A549 (cell line): ENCODE data around the gene PTMS. TPM values are rescaled to one million over a fixed set of nuclear protein-coding genes. Genes with fewer than 3 reads are reported as not detected.

Experiments
- ATAC-seq, 2 experiments: fragments of 200-7000 bp in 1 of 2; fragments of >200 bp in 1 of 2; cut with Nextera tagmentation in 1 of 2; cut with Tn5 transposase in 1 of 2; 3 replicates each; pipeline versions ENCODE4 v1.8.0 to v1.9.1; 2018 to 2020; ENCODE audit warnings: mild to moderate bottlenecking in 1 of 2, moderate library complexity in 1 of 2
- CTCF ChIA-PET: fragments of 300-600 bp; sonication (Branson Sonifier 250); formaldehyde crosslinking; extraction: SDS; loops from one replicate; lab custom pipeline; 2021; ENCODE audit warnings: antibody characterized with exemption, inconsistent platforms; lab: Yijun Ruan, JAX
- POLR2A ChIA-PET: fragments of 350-600 bp; formaldehyde crosslinking; extraction: SDS; loops from one replicate; lab custom pipeline; 2021; ENCODE audit warnings: antibody characterized with exemption, inconsistent platforms; lab: Yijun Ruan, JAX
- DNase-seq, 2 experiments: peaks; one replicate each; pipeline versions ENCODE4 v3.0.0 to v3.0.0-alpha.2; 2011 to 2016; ENCODE audit warnings: low read depth in 1 of 2, low spot score in 1 of 2
- FAIRE-seq: peaks from 2 replicates; lab custom pipeline; 2011; peaks lifted over from hg19 to GRCh38; lab: Jason Lieb, UNC
- H3K27ac ChIP-seq, 2 experiments: fragments of >200 bp; sonication (Bioruptor Twin); formaldehyde crosslinking; 3 replicates each; pipeline ENCODE4 v1.5.1; 2016 to 2017
- H3K4me1 ChIP-seq: fragments of >200 bp; sonication (Bioruptor Twin); formaldehyde crosslinking; 3 replicates; pipeline ENCODE4 v1.6.1; 2016
- H3K4me2 ChIP-seq: fragments of >200 bp; sonication (Bioruptor Twin); formaldehyde crosslinking; 3 replicates; pipeline ENCODE4 v1.6.1; 2016
- H3K4me3 ChIP-seq: fragments of >200 bp; sonication (Bioruptor Twin); formaldehyde crosslinking; 3 replicates; pipeline ENCODE4 v1.5.1; 2016
- H3K9me3 ChIP-seq: fragments of >200 bp; sonication (Bioruptor Twin); formaldehyde crosslinking; 3 replicates; pipeline ENCODE4 v1.6.1; 2016
- BCL3 ChIP-seq: fragments of >200 bp; sonication (Bioruptor Twin); formaldehyde crosslinking; IDR thresholded peaks from 3 replicates; pipeline ENCODE4 v1.6.1; 2016
- BHLHE40 ChIP-seq: IDR thresholded peaks from 2 replicates; pipeline ENCODE4 v1.6.1; 2012; ENCODE audit warnings: low read depth, low read length, inconsistent platforms
- CBX2 ChIP-seq: fragments of 200-600 bp; sonication (generic); IDR thresholded peaks from 2 replicates; pipeline ENCODE4 v1.6.1; 2016; ENCODE audit warnings: low read depth, mild to moderate bottlenecking, borderline replicate concordance
- CBX8 ChIP-seq: fragments of 200-600 bp; sonication (generic); IDR thresholded peaks from 2 replicates; pipeline ENCODE4 v1.6.1; 2016
- CEBPB ChIP-seq, 2 experiments: fragments of >200 bp in 1 of 2; sonication (Bioruptor Twin) in 1 of 2; formaldehyde crosslinking in 1 of 2; IDR thresholded peaks; 2 replicates each; pipeline ENCODE4 v1.6.1; 2012 to 2016
- CHD4 ChIP-seq: fragments of 200-600 bp; sonication (generic); IDR thresholded peaks from 2 replicates; pipeline ENCODE4 v1.6.1; 2016; ENCODE audit warnings: antibody characterized with exemption, mild to moderate bottlenecking, borderline replicate concordance
- EHF ChIP-seq: fragments of 250-450 bp; sonication (Bioruptor Pico); IDR thresholded peaks from 2 replicates; pipeline ENCODE4 v1.5.0; 2020; ENCODE audit warnings: mild to moderate bottlenecking
- EP300 ChIP-seq, 2 experiments: fragments of >200 bp; sonication (Bioruptor Twin); formaldehyde crosslinking; IDR thresholded peaks; 2 replicates in 1 of 2; 3 replicates in 1 of 2; pipeline ENCODE4 v1.6.1; 2016 to 2017
- ESRRA ChIP-seq: fragments of 150-350 bp; IDR thresholded peaks from 2 replicates; pipeline ENCODE4 v1.6.1; 2014; ENCODE audit warnings: mild to moderate bottlenecking, low read length, borderline replicate concordance
- FOXS1 ChIP-seq: fragments of 250-450 bp; sonication (Bioruptor Pico); IDR thresholded peaks from 2 replicates; pipeline ENCODE4 v1.5.0; 2020; ENCODE audit warnings: mild to moderate bottlenecking, moderate library complexity
- GATA3 ChIP-seq: IDR thresholded peaks from 2 replicates; pipeline ENCODE4 v1.6.1; 2012; ENCODE audit warnings: borderline replicate concordance
- HDAC2 ChIP-seq: fragments of 200-600 bp; sonication (generic); IDR thresholded peaks from 2 replicates; pipeline ENCODE4 v1.6.1; 2016
- HEYL ChIP-seq: fragments of 250-450 bp; sonication (Bioruptor Pico); IDR thresholded peaks from 2 replicates; pipeline ENCODE4 v1.8.0; 2021; ENCODE audit warnings: mild to moderate bottlenecking, moderate library complexity
- HMGXB4 ChIP-seq: fragments of 250-450 bp; sonication (Bioruptor Pico); IDR thresholded peaks from 2 replicates; pipeline ENCODE4 v1.5.0; 2021; ENCODE audit warnings: mild to moderate bottlenecking, moderate library complexity, borderline replicate concordance
- JUN ChIP-seq, 2 experiments: fragments of >200 bp; sonication (Bioruptor Twin); formaldehyde crosslinking; IDR thresholded peaks; 2 replicates in 1 of 2; 3 replicates in 1 of 2; pipeline ENCODE4 v1.6.1; 2016 to 2017
- KDM1A ChIP-seq: fragments of 200-600 bp; sonication (generic); IDR thresholded peaks from 2 replicates; pipeline ENCODE4 v1.6.1; 2016; ENCODE audit warnings: low read depth, mild to moderate bottlenecking
- MAFK ChIP-seq: fragments of 450-650 bp; IDR thresholded peaks from 2 replicates; pipeline ENCODE4 v1.6.1; 2014; ENCODE audit not compliant: partially characterized antibody
- MAZ ChIP-seq: fragments of 150-350 bp; IDR thresholded peaks from 2 replicates; pipeline ENCODE4 v1.6.1; 2014; ENCODE audit warnings: antibody characterized with exemption, low read depth, low read length, borderline replicate concordance
- NFE2L2 ChIP-seq: fragments of 150-350 bp; conservative IDR thresholded peaks from 2 replicates; pipeline ENCODE4 v1.6.1; 2014; ENCODE audit warnings: low read length
- NPAS2 ChIP-seq: fragments of 250-450 bp; sonication (Bioruptor Pico); IDR thresholded peaks from 2 replicates; pipeline ENCODE4 v1.8.0; 2022; ENCODE audit warnings: mild to moderate bottlenecking, moderate library complexity, borderline replicate concordance
- NR3C1 ChIP-seq: fragments of >200 bp; sonication (Bioruptor Twin); formaldehyde crosslinking; IDR thresholded peaks from 3 replicates; pipeline ENCODE4 v1.6.1; 2017
- PBX3 ChIP-seq: IDR thresholded peaks from 2 replicates; pipeline ENCODE4 v1.6.1; 2012
- RAD21 ChIP-seq, 2 experiments: fragments of >200 bp in 1 of 2; sonication (Bioruptor Twin) in 1 of 2; formaldehyde crosslinking in 1 of 2; IDR thresholded peaks in 1 of 2; conservative IDR thresholded peaks in 1 of 2; 2 replicates in 1 of 2; 3 replicates in 1 of 2; pipeline ENCODE4 v1.6.1; 2012 to 2018; ENCODE audit warnings: inconsistent platforms in 1 of 2
- REST ChIP-seq: fragments of 200-600 bp; sonication (generic); IDR thresholded peaks from 2 replicates; pipeline ENCODE4 v1.6.1; 2016; ENCODE audit warnings: antibody characterized with exemption, mild to moderate bottlenecking, moderate library complexity
- RFX5 ChIP-seq: fragments of 450-650 bp; IDR thresholded peaks from 2 replicates; pipeline ENCODE4 v1.7.1; 2014; ENCODE audit warnings: antibody characterized with exemption, mild to moderate bottlenecking, moderate library complexity
- RNF2 ChIP-seq: fragments of 200-600 bp; sonication (generic); IDR thresholded peaks from 2 replicates; pipeline ENCODE4 v1.6.1; 2016; ENCODE audit warnings: low read depth, mild to moderate bottlenecking, antibody characterized with exemption, moderate library complexity, borderline replicate concordance
- TP53 ChIP-seq: fragments of 250-450 bp; sonication (Bioruptor Pico); IDR thresholded peaks from 2 replicates; pipeline ENCODE4 v1.5.0; 2021; ENCODE audit warnings: mild to moderate bottlenecking, moderate library complexity
- ZC3H11A ChIP-seq: fragments of 450-650 bp; IDR thresholded peaks from 2 replicates; pipeline ENCODE4 v1.6.1; 2014; ENCODE audit warnings: antibody characterized with exemption, mild to moderate bottlenecking
- ZNF302 ChIP-seq: fragments of 250-450 bp; sonication (Bioruptor Pico); IDR thresholded peaks from 2 replicates; pipeline ENCODE4 v1.9.0; 2021; ENCODE audit warnings: inconsistent platforms, mild to moderate bottlenecking, moderate library complexity
- WGBS: methylation state at CpG from one replicate; pipeline ENCODE4 v1.1.6; 2017; ENCODE audit errors: missing lambda C conversion rate; 5-methylcytosine and 5-hydroxymethylcytosine counted together
- polyA plus RNA-seq, 4 experiments: library from polyadenylated mRNA; depleted of rRNA in 3 of 4; stranded (reverse); fragments of >200 nt; fragmentation: RNase III in 1 of 4; extraction: RNeasy Plus Mini Kit Qiagen cat#74134 plus additional on column Dnase treatment in 1 of 4; gene quantifications; 2 replicates in 3 of 4; 3 replicates in 1 of 4; pipeline ENCODE4 v1.2.3, GENCODE V29; 2011 to 2017

PTMS gene
- polyA plus RNA-seq, 2 of the 4 experiments (the other 2 are of a cell fraction), result 391 to 1,195 TPM

- H3K9me3 ChIP-seq, result no peaks in the 10 kb centered on the region
- ChIA-PET POLR2A (no interaction called here), CTCF (interaction anchor here (1.7 to 26.0 kb wide), 7 partner anchors 15 to 64 kb away, joined by 4 to 670 read pairs (median 14); partner anchors contain the start of genes GPR162, LAG3, MLF2 and P3H3)
- no peaks in the 10 kb centered on the region for H3K4me1 ChIP-seq
- TF ChIP-seq MAFK, result no peak
- no peak for TF ChIP-seq HMGXB4 (CRISPR knock-in tag)
- TF ChIP-seq RNF2, result no peak
- TF ChIP-seq REST, result no peak
- no peak for TF ChIP-seq NFE2L2
- TF ChIP-seq FOXS1 (CRISPR knock-in tag), result no peak
- no peak for TF ChIP-seq JUN (IDR thresholded peaks at IDR 0.05)
- no peak for TF ChIP-seq GATA3
- no peak for TF ChIP-seq CEBPB (IDR thresholded peaks at IDR 0.05)
- TF ChIP-seq NPAS2 (CRISPR knock-in tag), result no peak
- no peak for TF ChIP-seq TP53 (CRISPR knock-in tag)
- TF ChIP-seq ZC3H11A, result no peak
- no peak for TF ChIP-seq EP300 (IDR thresholded peaks at IDR 0.05)
- TF ChIP-seq KDM1A, result no peak
- TF ChIP-seq PBX3, result no peak
- no peak for TF ChIP-seq HDAC2
- no peak for TF ChIP-seq BCL3
- DNase-seq, result no peak
- no peak overlapping the region for H3K27ac ChIP-seq
- no peak for ATAC-seq
- no peak for FAIRE-seq
- H3K4me3 ChIP-seq, result no peak overlapping the region
- H3K4me2 ChIP-seq, result no peak overlapping the region
- 62% methylated on average over 5 of the region's 5 CpGs for WGBS
Measured at GRCh38 chr12:6784296-6784695, 18.1 kb downstream of the PTMS start.

- POLR2A ChIA-PET, result no interaction called here
- ATAC-seq (no peak), DNase-seq (no peak), FAIRE-seq (no peak)
- no peaks in the 10 kb centered on the region for H3K9me3 ChIP-seq
- no peak overlapping the region for H3K4me3 ChIP-seq
- no peak overlapping the region for H3K4me2 ChIP-seq
- no peaks in the 10 kb centered on the region for H3K4me1 ChIP-seq
- TF ChIP-seq EP300 (IDR thresholded peaks at IDR 0.05) (no peak), RNF2 (no peak), RFX5 (no peak), CBX8 (no peak), MAZ (no peak), RAD21 (conservative IDR thresholded peaks at IDR 0.05 in 1 of 2, IDR thresholded peaks at IDR 0.05 in 1 of 2) (no peak), CHD4 (no peak), NPAS2 (CRISPR knock-in tag) (no peak), CBX2 (no peak), EHF (CRISPR knock-in tag) (no peak), ESRRA (no peak), ZNF302 (CRISPR knock-in tag) (no peak), BHLHE40 (no peak), NR3C1 (no peak), HEYL (CRISPR knock-in tag) (no peak)
- CTCF ChIA-PET, result interaction anchor here (1.7 to 26.0 kb wide), 7 partner anchors 16 to 64 kb away, joined by 4 to 670 read pairs (median 14); partner anchors contain the start of genes GPR162, LAG3, MLF2 and P3H3
- WGBS, result 71% methylated on average over 5 of the region's 5 CpGs
- no peak overlapping the region for H3K27ac ChIP-seq
Measured at GRCh38 chr12:6784761-6785160, 18.6 kb downstream of the PTMS start.
